Activated CD4-positive, CD25-positive, alpha-beta regulatory T cell treated with anti-CD3 and anti-CD28 coated beads, Interleukin-2, amount 50 U/mL, for 16 hours (primary cell): Measurements from ENCODE around the gene C2.

Experiments used
- DNase-seq: peaks from one replicate; pipeline ENCODE4 v3.0.0-alpha.2; 2020; ENCODE audit warnings: low read depth, low spot score

Gene C2

DNA sequence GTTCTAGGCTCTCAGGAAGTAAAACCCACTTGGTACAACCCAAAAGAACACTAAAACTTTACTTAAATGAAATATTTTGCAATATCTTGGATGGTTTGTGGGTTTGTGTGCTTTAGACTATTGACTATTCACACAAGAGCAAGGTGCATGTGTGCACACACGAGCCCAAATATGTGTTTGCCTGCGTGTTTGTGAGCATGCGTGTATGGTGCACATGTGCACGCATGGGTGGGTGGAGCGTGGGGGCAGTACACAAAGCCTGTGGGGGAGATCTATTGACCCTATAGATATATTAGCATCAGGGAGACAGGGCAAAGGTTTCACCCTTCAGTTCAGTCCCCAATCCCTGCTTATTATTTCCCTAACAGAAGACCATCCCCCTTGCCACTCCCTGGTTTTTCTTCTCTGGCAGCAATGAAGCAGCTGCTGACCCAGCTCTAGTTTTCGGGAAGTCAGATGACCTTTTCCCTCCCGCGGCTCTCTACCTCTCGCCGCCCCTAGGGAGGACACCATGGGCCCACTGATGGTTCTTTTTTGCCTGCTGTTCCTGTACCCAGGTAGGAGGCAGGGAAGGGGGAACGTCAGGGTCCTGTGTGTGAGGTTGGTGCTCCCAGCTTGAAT, at the start of gene C2:
TSS of gene C2 (plus strand) at position 476 of the 621 bp plus-strand sequence. CDS start at position 512, 36 bp downstream.
- no peak for DNase-seq

DNA sequence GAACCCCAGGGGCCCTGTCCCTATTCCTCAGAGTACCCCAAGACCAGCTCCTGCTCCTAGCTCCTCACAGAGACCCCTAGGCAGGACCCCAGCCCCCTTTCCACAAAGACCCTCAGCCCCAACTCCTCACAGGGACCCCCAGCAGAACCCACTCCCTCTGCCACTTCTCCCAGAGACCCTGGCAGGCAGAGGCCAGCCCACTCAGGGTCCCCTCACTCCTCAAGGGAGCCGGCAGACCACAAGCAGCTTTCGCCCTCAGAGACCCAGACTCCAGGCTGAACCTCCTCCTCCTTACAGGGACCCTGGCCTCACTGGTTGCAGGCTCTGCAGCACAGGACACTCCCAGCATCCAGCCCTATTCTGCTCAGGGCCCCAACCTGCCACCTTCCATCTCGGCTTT, 49.3 kb upstream of the C2 start:
- DNase-seq = no peak

DNA sequence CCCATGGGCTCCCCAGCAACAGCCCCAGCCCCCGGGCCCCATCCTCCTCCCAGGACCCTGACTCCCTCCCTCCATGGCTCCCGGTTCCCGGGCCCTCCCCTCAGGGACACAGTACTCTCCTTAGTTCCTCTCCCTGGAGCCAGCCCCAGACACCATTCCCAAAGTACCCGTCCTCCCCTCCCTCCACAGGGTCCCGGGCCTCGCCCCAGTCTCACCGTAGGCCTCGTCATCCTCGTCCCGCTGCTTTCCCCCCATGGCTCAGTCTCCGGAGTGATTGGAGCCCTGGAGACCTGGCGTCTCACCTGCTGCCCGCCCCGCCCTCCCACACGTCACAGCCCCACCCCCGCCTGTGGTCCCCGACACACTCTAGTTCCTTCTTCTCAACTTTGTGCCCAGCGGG, 48.8 kb upstream of the C2 start, which contains the start of gene SLC44A4:
TSS of gene SLC44A4 (minus strand) at position 272 of the 400 bp plus-strand sequence. CDS start at position 255, 17 bp downstream.
- no peak for DNase-seq

DNA sequence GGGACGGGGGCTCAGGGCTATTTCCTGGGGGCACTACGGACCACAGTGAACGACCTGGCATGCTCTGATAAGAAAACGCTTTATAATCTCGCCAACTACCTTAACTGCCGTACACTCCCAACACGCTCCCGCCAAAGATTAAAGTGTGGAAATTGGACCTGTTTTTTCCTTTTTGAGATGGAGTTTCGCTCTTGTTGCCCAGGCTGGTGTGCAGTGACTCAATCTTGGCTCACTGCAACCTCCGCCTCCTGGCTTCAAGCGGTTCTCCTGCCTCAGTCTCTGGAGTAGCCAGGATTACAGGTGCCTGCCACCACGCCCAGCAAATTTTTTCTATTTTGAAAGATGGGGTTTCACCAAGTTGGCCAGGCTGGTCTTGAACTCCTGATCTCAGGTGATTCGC, 48.4 kb upstream of the C2 start:
- no peak for DNase-seq

DNA sequence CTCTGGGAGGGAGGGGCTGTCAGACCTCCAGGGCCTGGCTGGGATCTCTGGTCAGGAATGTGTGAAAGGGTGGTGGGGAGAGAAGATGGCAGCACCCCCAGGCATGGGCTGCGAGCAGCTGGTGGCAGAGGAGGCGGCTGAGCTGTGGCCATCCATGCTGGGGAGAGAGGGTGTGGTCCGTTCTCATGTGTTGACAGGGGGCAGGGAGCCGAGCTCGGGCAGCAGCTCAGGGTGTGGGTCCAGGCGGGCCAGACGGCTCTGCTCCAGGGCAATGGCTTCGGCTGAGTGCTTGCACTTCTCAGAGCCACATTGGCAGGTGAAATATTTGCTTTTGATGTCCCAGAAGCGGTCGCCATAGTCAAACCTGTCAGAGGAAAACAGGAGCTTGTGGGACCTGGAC, 47.6 kb upstream of the C2 start:
- no peak for DNase-seq

DNA sequence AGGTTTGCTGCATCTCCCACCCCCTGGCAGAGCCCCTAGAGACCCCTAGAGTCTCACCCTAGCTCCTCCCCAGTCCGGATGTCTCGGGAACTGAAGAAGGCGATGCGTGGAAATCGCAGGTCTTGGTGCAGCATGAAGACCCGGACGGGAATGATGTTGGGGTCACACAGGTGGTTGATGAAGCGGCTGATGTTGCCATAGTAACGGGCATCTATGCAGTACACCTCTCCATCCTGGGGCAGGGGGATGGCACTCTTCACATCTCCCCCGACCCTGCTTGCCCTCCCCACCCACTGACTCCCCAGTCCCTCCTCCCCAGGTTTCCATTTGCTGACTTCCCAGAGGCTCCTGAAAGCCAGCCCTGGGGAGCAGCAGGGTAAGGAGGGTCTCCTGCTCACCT, 46.9 kb upstream of the C2 start:
- no peak for DNase-seq

DNA sequence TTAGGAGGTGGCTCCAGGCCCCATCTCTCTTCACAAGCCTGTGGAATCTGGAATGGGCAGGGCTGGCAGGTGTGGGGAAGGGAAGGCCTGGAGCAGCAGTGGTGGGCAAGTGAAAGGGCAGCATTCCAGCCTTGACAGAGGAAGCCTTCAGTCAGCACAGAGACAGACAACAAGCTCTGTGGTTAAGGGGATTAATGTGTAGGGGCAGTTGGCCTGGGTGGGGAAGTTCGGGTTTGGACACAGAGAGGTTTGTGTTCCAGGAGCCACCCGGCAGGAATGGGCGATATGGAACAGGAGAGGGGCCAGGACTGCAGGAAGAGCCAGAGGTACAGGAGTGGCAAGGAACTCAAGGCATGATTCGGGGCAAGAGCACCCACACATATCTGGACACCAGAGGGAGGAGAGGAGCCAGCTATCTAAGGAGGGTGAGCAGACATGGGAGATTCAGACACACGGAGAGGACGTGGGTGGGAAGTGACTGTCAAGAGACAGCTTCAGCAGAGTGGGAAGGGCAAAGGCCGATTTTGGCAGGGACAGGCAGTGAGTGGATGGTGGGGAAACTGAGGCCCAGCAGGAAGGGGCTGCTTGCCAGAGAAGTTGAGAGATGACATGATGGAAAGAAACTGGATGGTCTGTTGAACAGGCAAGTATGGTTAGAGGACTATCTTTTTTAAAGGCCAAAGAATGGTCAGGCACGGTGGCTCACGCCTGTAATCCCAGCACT, 46.2 kb upstream of the C2 start:
- no peak for DNase-seq

DNA sequence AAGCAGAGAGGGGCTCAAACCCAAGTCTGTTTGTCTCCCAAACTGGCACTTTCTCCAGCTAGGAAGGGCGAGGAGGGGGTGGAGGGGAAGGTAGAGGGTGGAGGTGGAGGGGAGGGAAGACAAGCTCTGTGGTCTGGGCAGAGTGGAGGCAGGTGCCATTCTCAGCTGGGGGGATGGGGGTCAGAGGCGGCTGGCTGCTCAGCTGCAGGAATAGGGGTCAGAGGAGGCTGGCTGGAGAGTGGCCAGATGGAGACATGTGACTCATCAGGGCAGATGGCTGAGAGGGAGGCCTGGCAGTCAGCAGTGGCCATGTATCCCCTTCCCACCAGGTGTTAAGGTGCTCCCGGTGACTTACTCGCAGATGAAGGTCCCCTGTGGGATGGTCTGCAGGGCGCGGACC, 45.2 kb upstream of the C2 start:
- no peak for DNase-seq

DNA sequence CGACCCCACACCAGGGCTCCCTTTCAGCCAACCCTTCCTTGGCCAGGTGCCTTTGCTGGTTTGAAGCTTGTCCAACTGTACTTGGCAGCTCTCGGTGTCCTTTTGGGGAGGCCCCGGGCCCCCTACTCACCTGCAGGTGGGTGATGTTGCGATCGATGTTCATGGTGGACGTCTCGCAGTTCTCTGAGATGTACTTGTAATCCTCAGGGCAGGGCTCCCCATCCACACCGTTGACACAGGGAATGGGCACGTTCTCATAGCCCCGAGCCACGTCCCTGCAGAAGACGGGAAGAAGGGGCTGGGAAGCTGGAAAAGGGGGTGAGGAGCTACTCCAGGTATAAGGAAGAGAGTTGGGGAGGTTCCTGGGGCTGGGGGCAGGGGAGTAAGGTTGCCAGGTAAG, 43.8 kb upstream of the C2 start:
- no peak for DNase-seq

DNA sequence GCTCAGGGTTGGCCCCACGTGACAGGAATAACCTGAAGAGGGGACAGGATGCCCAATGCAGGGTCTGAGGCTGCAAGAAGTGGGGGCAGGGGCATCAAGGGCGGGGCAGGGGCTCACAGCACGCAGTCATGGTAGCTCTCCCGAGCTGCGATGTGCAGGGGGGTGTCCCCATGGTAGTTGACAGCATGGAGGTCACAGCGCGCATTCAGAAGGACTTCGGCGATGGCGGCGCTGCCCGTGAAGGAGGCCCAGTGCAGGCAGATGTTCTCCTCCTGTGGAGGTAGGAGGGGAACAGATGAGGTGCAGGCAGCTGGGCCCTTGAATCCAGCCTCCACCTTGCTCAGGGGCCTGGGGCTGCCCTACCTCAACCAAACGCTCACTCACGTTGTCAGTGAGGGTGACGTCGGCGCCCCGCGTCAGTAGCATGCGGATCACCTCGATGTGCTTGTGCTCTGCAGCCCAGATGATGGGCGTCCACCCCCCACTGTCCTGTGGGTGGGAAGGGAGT, 42.9 kb upstream of the C2 start:
- DNase-seq = no peak

DNA sequence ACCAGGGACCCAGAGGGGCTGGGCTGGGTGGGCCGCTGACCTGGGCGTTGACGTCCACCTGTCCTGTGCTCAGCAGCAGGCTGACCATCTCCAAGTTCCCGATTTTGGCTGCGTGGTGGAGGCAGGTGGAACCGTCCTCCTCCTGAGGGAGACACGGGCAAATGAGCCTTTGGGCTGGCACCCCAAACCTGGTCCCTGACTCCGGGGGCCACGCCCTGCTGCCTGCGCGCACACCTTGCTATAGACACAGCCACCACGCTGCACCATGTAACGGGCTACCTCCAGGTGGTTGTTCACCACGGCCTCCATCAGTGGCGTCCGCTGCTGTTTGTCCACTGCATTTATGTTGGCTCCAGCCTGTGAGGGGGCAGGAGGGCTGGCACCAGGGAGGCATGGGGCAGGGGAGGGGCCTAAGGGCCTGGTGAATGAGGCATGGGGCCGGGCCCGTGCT, 41.0 kb upstream of the C2 start:
- DNase-seq = no peak

DNA sequence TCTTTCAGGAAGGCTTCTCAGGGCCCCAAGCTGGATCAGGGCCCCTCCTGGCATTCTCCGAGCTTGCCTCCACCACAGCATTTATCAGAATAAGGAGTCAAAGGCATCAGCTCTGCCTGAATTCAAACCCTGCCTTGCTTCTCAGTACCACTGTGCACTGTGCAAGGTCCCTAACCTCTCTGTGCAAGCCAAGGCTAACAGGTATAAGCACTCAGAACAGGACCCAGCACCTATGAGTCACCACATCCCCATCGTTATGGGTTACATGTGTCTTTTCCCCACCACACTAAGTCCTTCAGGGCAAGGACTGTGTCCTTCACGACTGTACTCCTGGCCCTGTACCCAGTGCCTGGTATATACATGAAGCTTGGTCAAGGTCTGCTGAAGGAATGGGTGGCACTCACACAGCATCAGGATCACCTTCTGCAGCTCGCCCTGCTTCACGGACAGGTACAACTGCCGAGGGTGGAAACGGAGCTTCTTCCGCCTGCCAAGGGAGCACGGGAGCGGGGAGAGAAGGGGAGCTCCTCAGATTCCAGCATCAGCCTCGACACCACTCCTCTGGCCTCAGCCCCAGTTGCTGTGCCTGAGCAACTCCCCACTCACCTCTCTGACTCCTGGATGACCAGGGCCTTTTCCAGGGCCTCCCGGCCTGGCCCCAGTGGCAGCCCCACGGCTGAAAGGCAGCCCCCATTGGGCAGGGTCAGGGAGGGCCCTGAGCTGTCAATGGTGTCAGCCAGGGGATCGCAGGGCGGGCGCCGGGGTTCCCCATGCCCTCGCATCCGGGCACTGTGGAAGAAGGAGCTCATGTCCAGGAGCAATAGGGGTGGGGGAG, 40.1 kb upstream of the C2 start:
- DNase-seq = no peak

DNA sequence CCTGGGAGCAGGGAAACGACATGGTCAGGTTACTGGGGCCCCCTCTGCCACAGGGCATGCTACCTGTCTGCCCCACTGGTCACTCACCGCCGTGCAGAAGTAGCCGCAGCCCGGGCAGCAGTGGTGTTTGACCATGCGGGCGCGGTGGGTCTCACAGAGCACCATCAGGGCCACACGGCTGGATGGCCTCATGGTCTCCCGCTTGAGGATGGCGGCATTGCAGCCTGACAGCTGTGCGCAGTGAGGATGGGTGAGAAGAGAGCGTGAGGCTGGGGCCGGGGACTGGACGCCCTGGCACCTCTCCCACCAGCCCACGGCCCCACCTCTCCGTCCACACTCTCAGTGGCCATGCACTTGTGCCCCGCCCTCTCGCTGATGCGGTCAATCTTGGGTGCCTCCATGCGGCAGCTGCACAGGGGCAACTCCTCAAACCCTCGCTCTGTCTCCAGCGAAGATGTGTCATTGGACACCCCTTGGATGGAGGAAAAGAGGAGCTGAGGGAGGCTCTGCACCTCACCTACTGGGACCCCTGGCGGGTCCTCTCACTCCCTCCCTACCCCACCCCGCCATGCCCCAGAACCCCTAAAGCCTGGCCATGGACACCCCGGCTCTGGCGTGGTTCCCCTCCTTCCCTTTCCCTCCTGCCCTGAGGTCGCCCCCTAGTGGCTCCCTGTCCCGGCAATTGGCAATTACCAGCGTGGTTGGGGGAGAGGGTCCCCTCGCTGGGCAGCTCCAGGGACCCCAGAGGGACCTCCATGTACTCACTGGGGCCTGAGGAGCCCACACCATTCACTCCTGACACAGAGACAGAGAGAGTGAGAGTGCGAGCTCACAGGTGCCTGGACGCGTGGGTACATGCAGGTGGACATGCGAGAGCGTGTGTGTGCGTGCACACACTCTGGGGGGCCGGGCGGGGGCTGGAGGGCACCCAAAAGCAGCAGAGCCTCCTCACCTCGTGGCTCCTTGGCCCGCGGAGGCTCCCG, 39.0 kb upstream of the C2 start:
- no peak for DNase-seq

DNA sequence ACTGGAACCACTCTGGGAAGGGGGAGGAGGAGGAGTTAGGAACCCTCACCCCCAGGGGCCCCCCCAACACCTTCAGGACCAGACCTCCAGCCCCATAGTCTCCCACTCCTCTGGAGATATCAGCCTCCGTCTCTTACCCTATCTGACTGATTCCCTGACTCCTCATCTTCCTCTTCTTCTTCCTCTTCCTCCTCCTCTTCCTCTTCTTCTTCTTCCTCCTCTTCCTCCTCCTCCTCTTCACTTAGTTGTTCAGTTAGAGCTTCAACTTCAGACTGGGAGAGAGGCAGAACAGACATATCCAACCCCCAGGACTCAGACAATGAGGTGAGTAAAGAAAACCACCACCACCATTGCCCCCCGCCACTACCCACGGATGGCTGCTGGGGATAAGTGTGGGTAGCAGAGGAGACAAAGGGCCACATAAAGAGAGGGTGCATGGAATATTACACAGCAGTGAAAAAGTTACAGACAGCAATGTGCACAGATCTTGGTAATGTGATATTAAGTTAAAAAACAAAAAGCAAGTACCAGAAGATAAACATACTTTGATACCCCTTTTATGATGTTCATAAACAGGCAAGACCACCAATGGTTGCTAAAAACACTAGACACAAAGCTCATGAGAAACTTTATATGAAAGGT, 38.1 kb upstream of the C2 start:
- no peak for DNase-seq

DNA sequence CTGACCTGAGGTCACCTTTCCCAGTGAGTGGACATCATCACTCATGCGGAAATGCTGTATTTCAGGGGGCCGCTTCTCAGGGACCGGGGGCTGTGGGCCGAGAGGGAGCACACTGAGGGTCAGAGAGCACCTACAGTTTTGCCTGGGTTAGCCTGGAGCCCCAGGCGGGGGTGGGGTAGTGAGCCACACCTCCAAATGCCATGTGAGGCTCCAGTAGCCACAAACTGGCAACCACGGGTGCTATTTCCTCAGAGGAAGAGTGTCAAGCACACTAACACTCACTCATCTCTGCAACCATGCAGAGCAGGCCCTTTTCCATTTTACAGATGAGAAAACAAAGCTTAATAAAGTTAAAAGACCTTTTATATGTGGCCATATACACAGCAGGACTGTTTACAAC, 34.7 kb upstream of the C2 start:
- DNase-seq = no peak

DNA sequence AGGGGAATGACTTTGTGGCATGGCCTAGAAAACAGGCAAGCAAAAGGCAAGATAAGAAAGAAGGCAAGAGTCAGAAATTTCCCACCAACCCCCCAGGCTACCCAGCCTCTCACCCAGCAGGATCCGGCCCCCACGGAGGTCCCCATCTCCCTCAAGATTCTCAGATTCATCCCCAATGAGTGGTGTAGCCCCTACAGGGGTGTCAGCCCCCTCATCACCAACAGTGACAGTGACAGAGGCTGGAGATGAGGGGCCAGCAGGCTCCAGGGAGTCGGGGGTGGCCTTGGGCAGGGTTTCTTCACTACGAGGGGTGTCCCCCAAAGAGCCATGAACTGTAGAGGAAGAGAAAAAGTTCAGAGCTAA, 31.0 kb upstream of the C2 start:
- DNase-seq = no peak

DNA sequence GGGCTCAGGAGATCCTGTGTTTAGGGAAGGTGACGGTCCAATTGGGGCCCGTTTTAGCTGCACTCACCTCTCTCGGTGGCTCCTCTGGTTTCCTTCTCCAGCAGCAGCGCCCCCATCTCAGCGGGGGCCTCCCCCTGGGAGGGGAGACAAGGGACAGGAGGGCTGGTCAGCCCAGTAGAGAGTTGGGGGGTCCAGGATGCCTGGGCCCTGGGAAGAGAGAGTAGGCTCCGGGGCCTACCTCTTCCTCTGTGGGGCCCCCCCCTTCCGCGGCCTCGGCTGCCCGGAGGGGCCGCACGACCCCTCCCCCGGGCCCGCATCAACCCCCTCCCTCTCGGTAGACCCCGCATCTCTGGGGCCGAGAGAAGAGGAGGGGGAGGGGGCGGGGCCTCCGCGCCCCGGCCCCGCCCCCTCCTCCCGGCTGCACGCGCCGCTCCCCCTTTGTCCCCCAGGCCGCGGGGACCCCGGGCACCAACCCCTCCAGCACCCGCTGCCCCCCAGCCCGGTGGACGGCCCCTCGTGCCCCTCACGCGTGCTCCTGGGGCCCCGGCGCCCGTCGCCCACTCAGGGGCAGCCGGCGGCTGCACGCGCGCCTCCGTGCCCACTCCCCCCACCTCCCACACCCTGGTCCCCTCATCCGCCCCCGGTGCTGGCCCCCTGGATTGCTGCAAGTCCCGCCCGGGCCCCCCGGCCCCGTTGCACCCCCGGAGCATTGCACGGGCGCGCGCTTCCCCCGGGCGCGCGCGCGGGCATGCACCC, 30.5 kb upstream of the C2 start:
- DNase-seq = no peak

DNA sequence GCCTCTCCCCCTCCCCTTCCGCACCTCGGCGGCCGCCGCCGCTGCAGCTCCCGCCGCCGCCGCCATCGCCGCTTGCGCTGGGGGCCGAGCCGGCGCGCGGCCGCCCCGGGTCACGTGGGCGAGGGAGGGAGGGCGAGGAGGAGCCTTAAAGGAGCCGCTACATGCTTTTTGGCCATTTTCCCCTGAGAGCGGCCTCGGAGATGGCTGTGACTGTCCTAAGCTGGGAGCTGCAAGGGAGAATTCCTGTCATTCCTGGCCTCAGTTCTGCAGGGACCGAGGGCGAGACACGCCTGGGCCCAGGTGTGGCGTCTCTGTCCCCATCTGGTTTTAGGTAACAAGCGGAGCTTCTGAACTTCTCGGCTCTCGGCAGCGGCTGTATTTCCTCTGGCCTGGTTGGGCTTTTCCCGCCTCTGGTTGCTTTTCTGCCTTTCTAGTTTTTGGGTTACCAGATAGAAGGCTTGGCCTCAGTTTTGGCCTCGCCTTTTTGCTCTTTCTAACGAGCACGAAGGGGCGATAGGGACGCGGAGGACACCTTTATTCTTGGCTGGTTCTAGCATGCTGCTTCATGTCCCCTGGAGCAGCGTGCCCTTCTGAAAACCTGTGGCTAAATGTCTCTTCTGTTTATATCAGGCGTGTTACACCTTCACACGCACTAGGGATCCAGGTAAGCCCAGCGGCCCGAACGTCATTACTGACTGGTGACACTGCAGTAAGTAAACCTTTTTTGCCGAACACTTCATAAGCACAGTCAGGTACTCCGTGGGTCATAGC, 29.7 kb upstream of the C2 start, which contains the start of gene EHMT2:
TSS of gene EHMT2 (minus strand) at position 87 of the 771 bp plus-strand sequence. CDS start at position 66, 21 bp downstream.
- peak; percentile 71 for DNase-seq
